MM.1S (cell line): Measurements from ENCODE around the gene CWC27.

Source experiments
- DNase-seq: peaks from one replicate; pipeline ENCODE4 v3.0.0-alpha.2; 2015
- H2AFZ ChIP-seq: fragments of 300-600 bp; sonication (generic); 2 replicates; pipeline ENCODE4 v1.6.0; 2016; ENCODE audit warnings: antibody characterized with exemption, low read length
- H3F3A ChIP-seq: fragments of 300-600 bp; sonication (generic); 2 replicates; pipeline ENCODE4 v1.6.1; 2016; ENCODE audit warnings: mild to moderate bottlenecking, antibody characterized with exemption, low read length, moderate library complexity, mixed read lengths; ENCODE audit not compliant: insufficient read depth
- H3K27ac ChIP-seq: fragments of 300-600 bp; sonication (generic); 2 replicates; pipeline ENCODE4 v1.5.1; 2016; ENCODE audit warnings: mild to moderate bottlenecking, low read length
- H3K27me3 ChIP-seq: fragments of 300-600 bp; sonication (generic); replicated peaks from 2 replicates; pipeline ENCODE4 v1.6.0; 2016; ENCODE audit warnings: low read length; ENCODE audit not compliant: insufficient read depth
- H3K36me3 ChIP-seq: fragments of 300-600 bp; sonication (generic); replicated peaks from 2 replicates; pipeline ENCODE4 v1.6.1; 2016; ENCODE audit warnings: mild to moderate bottlenecking, low read length, mixed read lengths; ENCODE audit not compliant: insufficient read depth
- H3K4me1 ChIP-seq: fragments of 300-600 bp; sonication (generic); 2 replicates; pipeline ENCODE4 v1.6.1; 2016; ENCODE audit warnings: low read length, mixed read lengths
- H3K4me2 ChIP-seq: fragments of 300-600 bp; sonication (generic); 2 replicates; pipeline ENCODE4 v1.6.0; 2016; ENCODE audit warnings: low read depth, low read length
- H3K4me3 ChIP-seq: fragments of 300-600 bp; sonication (generic); 2 replicates; pipeline ENCODE4 v1.5.1; 2016; ENCODE audit warnings: low read length, mixed read lengths
- H3K79me2 ChIP-seq: fragments of 300-600 bp; sonication (generic); 2 replicates; pipeline ENCODE4 v1.6.1; 2016; ENCODE audit warnings: mixed run types, low read length, mixed read lengths
- H3K9ac ChIP-seq: fragments of 300-600 bp; sonication (generic); 2 replicates; pipeline ENCODE4 v1.6.1; 2016; ENCODE audit warnings: low read length, mixed read lengths
- H3K9me2 ChIP-seq: fragments of 300-600 bp; sonication (generic); replicated peaks from 2 replicates; pipeline ENCODE4 v1.6.1; 2016; ENCODE audit warnings: mild to moderate bottlenecking, low read length, mixed read lengths; ENCODE audit not compliant: insufficient read depth
- H3K9me3 ChIP-seq: fragments of 300-600 bp; sonication (generic); replicated peaks from 2 replicates; pipeline ENCODE4 v1.6.1; 2016; ENCODE audit warnings: mild to moderate bottlenecking, low read length, mixed read lengths; ENCODE audit not compliant: insufficient read depth
- H4K20me1 ChIP-seq: fragments of 300-600 bp; sonication (generic); 2 replicates; pipeline ENCODE4 v1.6.1; 2016; ENCODE audit warnings: mild to moderate bottlenecking, low read length, moderate library complexity, mixed read lengths; ENCODE audit not compliant: insufficient read depth
- CTCF ChIP-seq: fragments of 300-600 bp; sonication (generic); IDR thresholded peaks from 2 replicates; pipeline ENCODE4 v1.5.1; 2016; ENCODE audit warnings: antibody characterized with exemption, low read length, mixed read lengths
- EZH2 ChIP-seq: fragments of 300-600 bp; sonication (generic); optimal IDR thresholded peaks from 2 replicates; pipeline ENCODE3; 2017; ENCODE audit warnings: low read depth, mild to moderate bottlenecking, antibody characterized with exemption, low read length, mixed read lengths
- EZH2phosphoT487 ChIP-seq: fragments of 300-600 bp; sonication (generic); IDR thresholded peaks from 2 replicates; pipeline ENCODE4 v1.6.1; 2018; ENCODE audit warnings: antibody characterized with exemption, low read length

Gene CWC27

GRCh38 chr5:65047225-65047624 lies 278.5 kb downstream of the CWC27 start:
- no peak overlapping the region for H2AFZ ChIP-seq
- DNase-seq: no peak
- no peaks in the 10 kb centered on the region for H4K20me1 ChIP-seq
- no peak overlapping the region for H3K27ac ChIP-seq
- no peaks in the 10 kb centered on the region for H3K27me3 ChIP-seq
- H3K36me3 ChIP-seq: no peaks in the 10 kb centered on the region
- H3K4me3 ChIP-seq: no peak overlapping the region
- H3K4me1 ChIP-seq: peaks cover 28% of the 10 kb centered on the region
- H3K9me3 ChIP-seq: no peaks in the 10 kb centered on the region
- H3F3A ChIP-seq: peaks cover 12% of the 10 kb centered on the region
- no peak overlapping the region for H3K4me2 ChIP-seq
- TF ChIP-seq EZH2phosphoT487 (no peak), EZH2 (no peak), CTCF (no peak)
- no peaks in the 10 kb centered on the region for H3K79me2 ChIP-seq
- no peaks in the 10 kb centered on the region for H3K9me2 ChIP-seq
- no peak overlapping the region for H3K9ac ChIP-seq

DNA sequence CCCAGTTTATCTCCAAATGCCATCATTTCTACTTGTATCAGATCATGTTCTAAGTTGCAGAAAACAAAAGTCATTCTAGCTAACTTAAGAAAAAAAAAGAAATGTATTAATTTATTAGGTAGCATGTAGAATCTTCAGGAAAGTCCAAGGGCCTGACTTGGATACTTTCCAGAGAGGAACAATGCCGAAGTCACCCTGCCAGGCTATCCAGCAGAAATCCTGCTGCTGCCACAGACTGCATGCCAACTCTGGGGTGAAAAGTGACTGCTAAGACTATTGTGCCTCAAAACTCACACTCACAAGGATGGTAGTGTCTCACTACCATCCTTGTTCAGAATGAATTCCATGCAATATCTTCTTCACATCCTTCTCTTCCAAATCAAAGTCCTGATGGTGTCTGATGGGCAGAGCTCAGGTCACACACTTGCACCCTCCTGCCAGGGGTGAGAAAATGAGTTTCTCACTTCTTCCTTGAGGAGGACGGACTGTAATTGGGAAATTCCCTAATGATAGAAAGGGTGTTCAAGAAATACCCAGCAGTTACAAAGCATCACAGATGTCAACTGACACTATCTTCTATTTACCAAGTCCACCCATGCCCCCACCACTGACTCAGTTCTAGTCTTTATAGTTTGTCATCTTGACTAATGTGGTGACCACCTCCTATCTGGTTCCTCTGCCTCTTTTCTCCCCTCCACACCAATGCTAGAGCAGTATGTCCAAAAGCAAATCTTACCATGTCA lies 279.4 kb downstream of the CWC27 start:
- H2AFZ ChIP-seq: 0 out of 2 replicates have a peak overlapping the region, but pooled peaks have one; percentile 14
- H3K9ac ChIP-seq: no peak overlapping the region
- no peak for DNase-seq
- TF ChIP-seq EZH2 (no peak), CTCF (no peak), EZH2phosphoT487 (no peak)
- no peaks in the 10 kb centered on the region for H3K79me2 ChIP-seq
- peaks cover 12% of the 10 kb centered on the region for H3F3A ChIP-seq
- H3K27ac ChIP-seq: peak overlapping the region; percentile 17; the same call in 1 of the 2 replicates
- H3K27me3 ChIP-seq: no peaks in the 10 kb centered on the region
- H4K20me1 ChIP-seq: no peaks in the 10 kb centered on the region
- H3K4me1 ChIP-seq: peaks cover 28% of the 10 kb centered on the region
- no peaks in the 10 kb centered on the region for H3K36me3 ChIP-seq
- no peaks in the 10 kb centered on the region for H3K9me3 ChIP-seq
- no peaks in the 10 kb centered on the region for H3K9me2 ChIP-seq
- H3K4me3 ChIP-seq: no peak overlapping the region
- H3K4me2 ChIP-seq: peak overlapping the region; percentile 56

- H3K27me3 ChIP-seq: no peaks in the 10 kb centered on the region
- peak; percentile 39 for DNase-seq
- no peaks in the 10 kb centered on the region for H3K9me2 ChIP-seq
- no peaks in the 10 kb centered on the region for H4K20me1 ChIP-seq
- no peaks in the 10 kb centered on the region for H3K79me2 ChIP-seq
- peak overlapping the region; percentile 46 for H3K4me2 ChIP-seq
- H3K36me3 ChIP-seq: no peaks in the 10 kb centered on the region
- peaks cover 12% of the 10 kb centered on the region for H3F3A ChIP-seq
- TF ChIP-seq EZH2phosphoT487 (no peak), CTCF (no peak), EZH2 (no peak)
- H3K9ac ChIP-seq: no peak overlapping the region
- H2AFZ ChIP-seq: peak overlapping the region; percentile 47
- H3K4me3 ChIP-seq: no peak overlapping the region
- no peaks in the 10 kb centered on the region for H3K9me3 ChIP-seq
- H3K4me1 ChIP-seq: peaks cover 28% of the 10 kb centered on the region
- peak overlapping the region; percentile 37; the same call in 1 of the 2 replicates for H3K27ac ChIP-seq
Measured at GRCh38 chr5:65050140-65050539, 281.4 kb downstream of the CWC27 start.
